HG03066 (cell line): ENCODE results near the gene GMFB.

ENCODE experiments used
- ATAC-seq: cut with Tn5 transposase; IDR thresholded peaks from one replicate; pipeline ENCODE4 v1.9.1; 2021; ENCODE audit warnings: low read depth; ENCODE audit not compliant: unreplicated experiment

GMFB gene

GRCh38 chr14:54488646-54489317 is at the start of gene GMFB:
TSS of gene GMFB (minus strand) at chr14:54488980. CDS start at chr14:54488927, 53 bp downstream.
- ATAC-seq: peak; percentile 89

GRCh38 chr14:54538055-54538454 is 49.3 kb upstream of the GMFB start:
- no peak for ATAC-seq

DNA sequence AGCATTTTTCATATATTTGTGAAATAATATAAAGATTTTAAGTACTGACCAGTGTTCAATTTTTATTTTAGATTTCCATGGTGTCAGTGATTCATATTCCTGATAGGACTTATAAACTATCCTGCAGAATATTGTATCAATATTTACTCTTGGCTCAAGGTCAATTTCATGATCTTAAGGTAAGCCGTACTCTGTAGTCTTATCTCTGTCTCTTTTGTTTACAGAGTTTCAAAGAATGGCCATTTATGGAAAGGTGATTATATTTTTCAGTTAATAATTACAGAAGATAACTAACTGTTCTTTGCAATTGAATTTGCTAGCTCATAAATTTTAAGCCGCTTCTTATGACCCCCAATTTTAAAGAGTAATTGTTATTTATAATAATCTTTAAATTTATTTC is 48.9 kb upstream of the GMFB start:
- ATAC-seq: no peak

GRCh38 chr14:54535646-54536045 is 46.9 kb upstream of the GMFB start:
- no peak for ATAC-seq

GRCh38 chr14:54535126-54535525 is 46.3 kb upstream of the GMFB start:
- ATAC-seq: no peak

- peak; percentile 8 for ATAC-seq
Observed at GRCh38 chr14:54533100-54533499, 44.3 kb upstream of the GMFB start.

- peak; percentile 96 for ATAC-seq
Observed at GRCh38 chr14:54532111-54533012, 43.6 kb upstream of the GMFB start.

- no peak for ATAC-seq
Observed at GRCh38 chr14:54529811-54530210, 41.0 kb upstream of the GMFB start.

DNA sequence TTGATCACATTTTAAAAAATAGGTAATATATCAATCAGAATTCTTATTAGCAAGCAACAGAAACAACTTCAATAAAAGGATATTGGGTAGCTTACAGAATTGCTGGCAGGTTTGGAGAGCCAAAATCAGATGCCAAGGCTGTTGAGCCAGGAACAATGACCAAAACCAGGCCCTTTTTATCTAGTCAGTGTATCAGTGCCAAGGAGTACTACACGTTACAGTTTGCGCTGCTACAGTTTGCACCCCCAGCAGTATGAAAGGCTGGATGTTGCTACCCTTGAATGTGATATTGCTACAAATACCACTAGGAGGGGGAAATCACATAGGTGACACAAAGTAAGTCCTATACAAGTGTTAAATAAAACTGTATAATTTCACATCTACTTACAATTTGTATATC is 40.2 kb upstream of the GMFB start:
- ATAC-seq: no peak

- ATAC-seq: no peak
Observed at GRCh38 chr14:54524410-54524809, 35.6 kb upstream of the GMFB start.

- ATAC-seq: no peak
Observed at GRCh38 chr14:54516709-54517108, 27.9 kb upstream of the GMFB start.

GRCh38 chr14:54515670-54516069 is 26.9 kb upstream of the GMFB start:
- ATAC-seq: no peak

DNA sequence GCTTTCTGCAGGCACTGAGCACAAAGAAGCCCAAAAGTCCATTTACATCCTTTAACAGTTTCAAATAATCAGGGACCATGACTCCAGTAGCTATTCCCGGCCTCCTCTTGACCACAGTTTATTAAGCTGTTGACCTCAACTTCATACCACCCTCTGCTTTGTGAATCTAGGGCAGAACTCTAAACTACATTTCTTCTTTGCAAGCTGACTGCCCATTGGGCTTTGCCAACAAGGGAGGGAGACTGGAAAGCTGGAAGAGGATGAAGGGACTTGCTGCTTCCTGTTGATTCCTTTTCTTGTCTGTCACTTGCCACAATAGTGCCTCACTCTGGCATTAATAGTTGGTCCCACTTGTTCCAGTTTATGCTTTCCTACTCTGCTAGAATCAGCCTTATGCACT is 23.6 kb upstream of the GMFB start:
- ATAC-seq: no peak

DNA sequence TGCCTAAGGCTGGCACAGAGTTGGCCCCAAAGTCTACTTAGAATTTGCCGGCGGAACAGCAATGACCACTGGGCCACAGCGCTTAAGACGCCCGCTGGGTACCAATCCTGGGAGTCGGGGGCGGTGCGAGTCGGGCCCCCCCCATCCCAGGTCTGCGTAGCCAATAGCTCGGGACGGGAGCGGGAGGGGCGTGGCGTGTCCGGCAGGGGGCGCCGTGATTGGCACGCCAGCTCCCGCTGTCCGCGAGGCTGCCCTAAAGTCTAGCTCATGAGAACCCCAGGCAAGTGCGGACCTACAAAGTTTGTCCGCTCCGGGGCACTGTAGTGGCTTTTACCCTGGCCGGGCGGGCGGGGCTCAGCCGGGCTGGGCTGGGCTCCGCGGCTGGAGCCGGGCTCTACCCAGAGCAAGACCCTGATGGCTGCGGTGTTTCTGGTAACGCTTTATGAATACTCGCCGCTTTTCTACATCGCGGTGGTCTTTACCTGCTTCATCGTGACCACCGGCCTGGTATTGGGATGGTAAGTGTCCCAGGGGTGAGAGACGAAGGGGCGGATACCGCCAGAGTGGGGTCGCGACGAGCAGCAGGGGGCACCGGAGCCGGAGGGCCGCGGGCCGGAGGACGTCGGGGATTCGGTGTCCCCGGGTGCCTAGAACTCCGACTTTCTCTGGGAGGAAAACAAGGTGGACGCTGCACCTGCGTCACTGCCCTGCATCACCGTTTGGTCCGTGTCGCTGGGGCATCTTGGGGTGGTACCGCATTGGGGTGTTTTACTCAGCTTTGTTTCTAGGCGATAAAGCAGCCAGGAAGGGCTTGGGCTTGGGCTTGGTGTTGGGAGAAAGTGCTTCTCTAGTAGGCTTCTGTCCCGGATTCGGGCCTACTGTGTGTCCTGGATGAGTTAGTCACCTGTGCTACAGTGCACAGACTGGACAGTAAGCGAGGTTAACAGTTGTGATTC is 21.0 kb upstream of the GMFB start, which contains the start of gene CGRRF1:
TSS of gene CGRRF1 (plus strand) at position 361 of the 956 bp plus-strand sequence. CDS start at position 415, 54 bp downstream.
- peak; percentile 98 for ATAC-seq

DNA sequence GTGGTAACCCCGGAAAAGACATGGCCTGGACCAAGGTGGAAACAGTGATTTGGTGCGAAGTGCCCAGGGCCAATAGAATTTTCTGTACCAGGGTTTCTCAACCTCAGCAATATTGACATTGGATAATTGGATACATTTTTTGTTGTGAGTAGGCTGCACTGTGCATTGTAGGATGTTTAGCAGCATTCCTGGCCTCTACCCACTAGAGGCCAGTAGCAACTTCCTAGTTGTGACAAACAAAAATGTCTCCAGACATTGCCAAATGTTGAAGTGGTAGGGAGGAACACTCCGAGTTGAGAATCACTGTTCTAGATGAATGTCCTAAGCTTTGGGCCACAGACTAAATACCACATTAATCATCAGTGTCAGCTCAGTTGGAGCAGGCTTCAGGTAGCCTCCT is 14.7 kb upstream of the GMFB start:
- ATAC-seq: no peak

GRCh38 chr14:54502602-54503001 is 13.8 kb upstream of the GMFB start:
- ATAC-seq: no peak

DNA sequence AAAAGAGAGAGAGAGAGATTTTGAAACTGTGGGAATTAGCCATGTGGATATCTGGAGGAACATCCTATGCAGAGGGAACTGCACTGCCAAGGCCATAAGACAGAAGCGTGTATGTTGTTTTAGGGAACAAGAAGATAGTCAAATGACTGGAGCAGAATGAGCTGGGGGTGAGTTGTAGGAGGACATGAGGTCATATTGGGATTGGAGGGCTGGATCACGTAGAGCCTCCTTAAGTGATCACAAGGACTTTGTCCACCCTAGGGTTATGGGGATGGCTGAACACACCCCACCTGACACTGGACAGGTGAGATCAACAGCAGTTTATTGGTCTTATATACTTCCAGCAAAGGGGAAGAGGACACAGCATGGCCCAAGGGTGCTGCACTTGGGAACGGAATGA is 12.7 kb upstream of the GMFB start:
- ATAC-seq: no peak

GRCh38 chr14:54500744-54501143 is 12.0 kb upstream of the GMFB start:
- ATAC-seq: no peak

GRCh38 chr14:54498579-54498978 is 9.8 kb upstream of the GMFB start:
- ATAC-seq: no peak

- ATAC-seq: no peak
Observed at GRCh38 chr14:54498095-54498531, 9.3 kb upstream of the GMFB start.

- no peak for ATAC-seq
Observed at GRCh38 chr14:54497224-54497623, 8.4 kb upstream of the GMFB start.
